NB4 (cell line): ENCODE measurements around the gene LRRIQ3.

Experiments
- POLR2A ChIP-seq: IDR thresholded peaks from 2 replicates; pipeline ENCODE4 v1.6.1; 2011; ENCODE audit warnings: mild to moderate bottlenecking; ENCODE audit not compliant: insufficient read length; ENCODE audit errors: extremely low read depth
- TF ChIP-seq, protein P1 (sequence below): IDR thresholded peaks from one replicate; pipeline ENCODE4 v1.5.1; 2012; ENCODE audit warnings: low read depth, low read length
- TF ChIP-seq, protein P2 (sequence below): IDR thresholded peaks from 2 replicates; pipeline ENCODE4 v1.6.1; 2011; ENCODE audit warnings: low read depth, low read length

DNA sequence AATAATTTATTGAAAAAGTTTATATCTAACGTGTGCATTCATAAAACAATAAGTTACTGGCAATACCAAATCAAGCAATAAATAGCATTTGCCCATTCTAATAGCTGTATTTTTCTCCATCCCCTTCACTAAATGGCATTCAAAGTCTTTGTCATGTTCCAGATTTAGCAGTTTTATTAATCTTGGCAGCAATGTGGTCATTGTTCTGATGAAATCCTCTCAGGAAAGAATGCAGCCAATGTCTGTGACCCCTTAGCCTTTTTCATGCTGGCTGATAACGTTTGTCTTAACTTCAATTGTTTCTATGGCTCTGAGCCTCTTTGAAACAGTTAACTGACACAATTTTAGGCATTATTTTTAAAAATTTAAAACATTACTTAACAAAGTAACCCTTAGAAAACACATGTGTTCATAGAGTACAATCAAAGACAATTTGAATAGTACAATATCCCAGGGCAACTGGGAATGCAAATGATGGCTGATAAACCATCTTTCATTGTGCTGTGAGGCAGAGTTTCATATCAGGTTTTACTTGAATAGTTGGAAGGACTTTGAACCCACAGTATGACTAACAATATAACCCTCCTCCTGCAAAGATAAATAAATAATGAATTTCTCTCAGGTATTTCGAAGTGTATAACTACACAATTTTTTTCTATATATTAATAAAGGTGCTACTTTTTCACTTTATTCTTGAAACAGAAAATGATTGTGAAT is 217.5 kb downstream of the LRRIQ3 start:
- TF ChIP-seq POLR2A: no peak
- TF ChIP-seq, protein P1, sequence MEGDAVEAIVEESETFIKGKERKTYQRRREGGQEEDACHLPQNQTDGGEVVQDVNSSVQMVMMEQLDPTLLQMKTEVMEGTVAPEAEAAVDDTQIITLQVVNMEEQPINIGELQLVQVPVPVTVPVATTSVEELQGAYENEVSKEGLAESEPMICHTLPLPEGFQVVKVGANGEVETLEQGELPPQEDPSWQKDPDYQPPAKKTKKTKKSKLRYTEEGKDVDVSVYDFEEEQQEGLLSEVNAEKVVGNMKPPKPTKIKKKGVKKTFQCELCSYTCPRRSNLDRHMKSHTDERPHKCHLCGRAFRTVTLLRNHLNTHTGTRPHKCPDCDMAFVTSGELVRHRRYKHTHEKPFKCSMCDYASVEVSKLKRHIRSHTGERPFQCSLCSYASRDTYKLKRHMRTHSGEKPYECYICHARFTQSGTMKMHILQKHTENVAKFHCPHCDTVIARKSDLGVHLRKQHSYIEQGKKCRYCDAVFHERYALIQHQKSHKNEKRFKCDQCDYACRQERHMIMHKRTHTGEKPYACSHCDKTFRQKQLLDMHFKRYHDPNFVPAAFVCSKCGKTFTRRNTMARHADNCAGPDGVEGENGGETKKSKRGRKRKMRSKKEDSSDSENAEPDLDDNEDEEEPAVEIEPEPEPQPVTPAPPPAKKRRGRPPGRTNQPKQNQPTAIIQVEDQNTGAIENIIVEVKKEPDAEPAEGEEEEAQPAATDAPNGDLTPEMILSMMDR: no peak
- TF ChIP-seq, protein P2, sequence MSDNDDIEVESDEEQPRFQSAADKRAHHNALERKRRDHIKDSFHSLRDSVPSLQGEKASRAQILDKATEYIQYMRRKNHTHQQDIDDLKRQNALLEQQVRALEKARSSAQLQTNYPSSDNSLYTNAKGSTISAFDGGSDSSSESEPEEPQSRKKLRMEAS: no peak
